HEK293 (cell line): ENCODE data around the gene FTL.
A peak's percentile ranks its signal among the peaks of the same experiment; 100 is the strongest.

Experiments used
- CTCF ChIA-PET: fragments of 350-600 bp; formaldehyde crosslinking; extraction: SDS; loops from one replicate; lab custom pipeline; 2021; ENCODE audit warnings: antibody characterized with exemption; lab: Yijun Ruan, JAX
- POLR2A ChIA-PET: fragments of 300-600 bp; formaldehyde crosslinking; extraction: SDS; loops from one replicate; lab custom pipeline; 2020; ENCODE audit warnings: antibody characterized with exemption, inconsistent platforms; lab: Yijun Ruan, JAX
- H3K27ac ChIP-seq: fragments of 200-500 bp; sonication (Bioruptor generic); 2 replicates; pipeline ENCODE4 v1.5.1; 2014; ENCODE audit warnings: low read depth, low read length, control low read depth, inconsistent platforms; ENCODE audit errors: extremely low read depth
- H3K36me3 ChIP-seq, 2 experiments: fragments of 200-500 bp in 1 of 2; sonication (Bioruptor generic) in 1 of 2; 1 replicate in 1 of 2; 2 replicates in 1 of 2; pipeline ENCODE4 v1.5.1; 2014 to 2017; ENCODE audit warnings: inconsistent platforms in 2 of 2, low read length in 2 of 2; ENCODE audit not compliant: control insufficient read depth in 2 of 2, insufficient read depth in 1 of 2
- H3K4me1 ChIP-seq: fragments of 200-500 bp; sonication (Bioruptor generic); 2 replicates; pipeline ENCODE4 v1.5.1; 2014; ENCODE audit warnings: mild to moderate bottlenecking, low read length, inconsistent platforms; ENCODE audit not compliant: control insufficient read depth, insufficient read depth
- H3K4me3 ChIP-seq: 2 replicates; pipeline ENCODE4 v1.5.1; 2011; ENCODE audit warnings: low read depth, mild to moderate bottlenecking, control low read depth, low read length, moderate library complexity
- H3K9me3 ChIP-seq: fragments of 200-500 bp; sonication (Bioruptor generic); 2 replicates; pipeline ENCODE4 v1.5.1; 2014; ENCODE audit warnings: low read depth, low read length, inconsistent platforms; ENCODE audit not compliant: control insufficient read depth, insufficient read depth
- BCL11B ChIP-seq: fragments of 450-650 bp; formaldehyde crosslinking; IDR thresholded peaks from 2 replicates; pipeline ENCODE4 v1.5.1; 2016; ENCODE audit warnings: low read depth, missing biosample characterization, missing genetic modification characterization
- KLF16 ChIP-seq: fragments of 450-650 bp; formaldehyde crosslinking; IDR thresholded peaks from 2 replicates; pipeline ENCODE4 v1.5.1; 2017; ENCODE audit warnings: missing biosample characterization, missing genetic modification characterization
- PRDM1 ChIP-seq: fragments of 450-650 bp; formaldehyde crosslinking; IDR thresholded peaks from 2 replicates; pipeline ENCODE4; 2016; ENCODE audit warnings: missing biosample characterization, missing genetic modification characterization
- WT1 ChIP-seq: fragments of 450-650 bp; formaldehyde crosslinking; IDR thresholded peaks from 2 replicates; pipeline ENCODE4 v1.5.1; 2016; ENCODE audit warnings: missing biosample characterization, missing genetic modification characterization
- ZBTB8A ChIP-seq: fragments of 450-650 bp; formaldehyde crosslinking; IDR thresholded peaks from 2 replicates; pipeline ENCODE4 v1.5.1; 2016; ENCODE audit warnings: missing biosample characterization, missing genetic modification characterization
- ZNF133 ChIP-seq: fragments of 450-650 bp; formaldehyde crosslinking; IDR thresholded peaks from 2 replicates; pipeline ENCODE4 v1.5.1; 2016; ENCODE audit warnings: missing biosample characterization, missing genetic modification characterization
- ZNF157 ChIP-seq: fragments of 450-650 bp; formaldehyde crosslinking; IDR thresholded peaks from 2 replicates; pipeline ENCODE4 v1.5.1; 2016; ENCODE audit warnings: missing biosample characterization, missing genetic modification characterization
- ZNF324 ChIP-seq: fragments of 450-650 bp; formaldehyde crosslinking; IDR thresholded peaks from 2 replicates; pipeline ENCODE4 v1.5.1; 2016; ENCODE audit warnings: missing biosample characterization, missing genetic modification characterization
- ZNF391 ChIP-seq: fragments of 450-650 bp; formaldehyde crosslinking; IDR thresholded peaks from 2 replicates; pipeline ENCODE4 v1.5.1; 2016; ENCODE audit warnings: low read depth, missing biosample characterization, missing genetic modification characterization, borderline replicate concordance
- ZNF521 ChIP-seq: fragments of 450-650 bp; formaldehyde crosslinking; IDR thresholded peaks from 2 replicates; pipeline ENCODE4 v1.5.1; 2017; ENCODE audit warnings: missing biosample characterization, mild to moderate bottlenecking, missing genetic modification characterization
- ZNF624 ChIP-seq: fragments of 450-650 bp; formaldehyde crosslinking; IDR thresholded peaks from 2 replicates; pipeline ENCODE4 v1.5.1; 2017; ENCODE audit warnings: missing biosample characterization, missing genetic modification characterization
- ZNF626 ChIP-seq: fragments of 450-650 bp; sonication (Bioruptor Pico); formaldehyde crosslinking; IDR thresholded peaks from 2 replicates; pipeline ENCODE4 v1.5.1; 2018; ENCODE audit warnings: missing biosample characterization, missing genetic modification characterization, inconsistent platforms
- ZNF658 ChIP-seq: fragments of 450-650 bp; formaldehyde crosslinking; IDR thresholded peaks from 2 replicates; pipeline ENCODE4; 2016; ENCODE audit warnings: missing biosample characterization, missing genetic modification characterization
- ZNF843 ChIP-seq: fragments of 450-650 bp; formaldehyde crosslinking; IDR thresholded peaks from 2 replicates; pipeline ENCODE4 v1.5.1; 2016; ENCODE audit warnings: missing biosample characterization, missing genetic modification characterization
- TF ChIP-seq, protein P1 (sequence below): fragments of 450-650 bp; formaldehyde crosslinking; IDR thresholded peaks from 2 replicates; pipeline ENCODE4 v1.5.1; 2016; ENCODE audit warnings: missing biosample characterization, missing genetic modification characterization
- TF ChIP-seq, protein P2 (sequence below): fragments of 450-650 bp; formaldehyde crosslinking; IDR thresholded peaks from 2 replicates; pipeline ENCODE4 v1.5.1; 2016; ENCODE audit warnings: missing biosample characterization, missing genetic modification characterization
- TF ChIP-seq, protein P3 (sequence below): fragments of 450-650 bp; formaldehyde crosslinking; IDR thresholded peaks from 2 replicates; pipeline ENCODE4 v1.5.1; 2016; ENCODE audit warnings: missing biosample characterization, missing genetic modification characterization
- TF ChIP-seq, protein P4 (sequence below): fragments of 450-650 bp; formaldehyde crosslinking; IDR thresholded peaks from 2 replicates; pipeline ENCODE4 v1.5.1; 2016; ENCODE audit warnings: missing biosample characterization, missing genetic modification characterization

Gene FTL

DNA sequence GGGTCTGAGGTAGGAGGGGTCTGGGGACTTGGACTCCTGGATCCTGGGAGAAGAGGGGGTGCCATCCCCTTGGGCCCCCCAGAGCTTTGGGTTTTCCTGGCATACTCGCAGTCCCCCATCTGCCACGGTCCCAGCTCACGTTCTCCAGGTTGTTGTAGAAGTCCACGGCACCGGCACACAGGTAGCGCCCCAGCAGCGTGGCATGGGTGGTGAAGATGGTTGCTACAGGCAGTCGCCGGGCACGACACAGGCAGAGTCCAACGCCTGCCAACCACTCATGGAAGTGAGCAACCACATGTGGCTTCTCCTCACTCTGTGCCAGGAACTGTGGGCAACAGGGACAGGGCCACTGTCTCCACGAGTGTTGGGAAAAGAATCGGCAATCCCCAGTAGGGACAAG is 20.6 kb downstream of the FTL start:
- H3K36me3 ChIP-seq: peaks cover 44 to 83% of the 10 kb centered on the region in 2 experiments; a peak in 2 of 3 replicates

DNA sequence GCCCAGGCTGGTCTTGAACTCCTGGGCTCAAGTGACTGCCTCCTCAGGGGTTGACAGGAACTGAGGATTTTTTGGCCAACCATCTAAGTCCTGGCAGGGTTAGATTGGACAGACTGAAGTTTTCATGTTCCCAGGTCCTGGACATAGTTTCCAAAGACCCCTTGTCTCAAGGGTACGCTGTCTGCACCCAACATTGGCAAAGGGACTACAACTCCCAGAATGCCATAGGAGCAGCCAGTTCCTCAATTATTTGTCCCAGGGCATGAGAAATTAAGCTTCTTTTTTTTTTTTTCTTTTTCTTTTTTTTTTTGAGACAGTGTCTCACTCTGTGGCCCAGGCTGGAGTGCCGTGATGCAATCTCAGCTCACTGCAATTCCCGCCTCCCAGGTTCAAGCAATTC is 21.1 kb downstream of the FTL start:
- H3K9me3 ChIP-seq: no peaks in the 10 kb centered on the region
- CTCF ChIA-PET: interaction anchor here (0.7 to 1.1 kb wide), 3 partner anchors 13 to 787 kb away, joined by 4 read pairs; no protein-coding TSS in a partner anchor
- peaks cover 44 to 87% of the 10 kb centered on the region in 2 experiments; a peak in 2 of 3 replicates for H3K36me3 ChIP-seq
- H3K27ac ChIP-seq: no peak overlapping the region
- no peak for TF ChIP-seq ZNF624
- no peak for TF ChIP-seq ZNF521 (tag by site-specific recombination)
- no peak for TF ChIP-seq ZNF626 (tag by site-specific recombination)
- TF ChIP-seq, protein P1, sequence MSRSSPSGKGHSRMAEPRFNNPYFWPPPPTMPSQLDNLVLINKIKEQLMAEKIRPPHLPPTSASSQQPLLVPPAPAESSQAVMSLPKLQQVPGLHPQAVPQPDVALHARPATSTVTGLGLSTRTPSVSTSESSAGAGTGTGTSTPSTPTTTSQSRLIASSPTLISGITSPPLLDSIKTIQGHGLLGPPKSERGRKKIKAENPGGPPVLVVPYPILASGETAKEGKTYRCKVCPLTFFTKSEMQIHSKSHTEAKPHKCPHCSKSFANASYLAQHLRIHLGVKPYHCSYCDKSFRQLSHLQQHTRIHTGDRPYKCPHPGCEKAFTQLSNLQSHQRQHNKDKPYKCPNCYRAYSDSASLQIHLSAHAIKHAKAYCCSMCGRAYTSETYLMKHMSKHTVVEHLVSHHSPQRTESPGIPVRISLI: 0 out of 2 replicates have a peak, but pooled peaks have one; percentile 19
- POLR2A ChIA-PET: interaction anchor here (0.6 to 1.2 kb wide), 2 partner anchors 10 to 20 kb away, joined by 3 to 9 read pairs; no protein-coding TSS in a partner anchor
- H3K4me1 ChIP-seq: no peaks in the 10 kb centered on the region
- no peak overlapping the region for H3K4me3 ChIP-seq

More for the DNA sequence above, 20.6 kb downstream of the FTL start:
- H3K4me1 ChIP-seq: no peaks in the 10 kb centered on the region
- ChIA-PET POLR2A (no interaction called here), CTCF (interaction anchor here (0.6 to 0.7 kb wide), 3 partner anchors 12 to 788 kb away, joined by 3 to 5 read pairs (median 4); no protein-coding TSS in a partner anchor)
- no peak overlapping the region for H3K27ac ChIP-seq
- no peak overlapping the region for H3K4me3 ChIP-seq
- no peaks in the 10 kb centered on the region for H3K9me3 ChIP-seq
- TF ChIP-seq, protein P2, sequence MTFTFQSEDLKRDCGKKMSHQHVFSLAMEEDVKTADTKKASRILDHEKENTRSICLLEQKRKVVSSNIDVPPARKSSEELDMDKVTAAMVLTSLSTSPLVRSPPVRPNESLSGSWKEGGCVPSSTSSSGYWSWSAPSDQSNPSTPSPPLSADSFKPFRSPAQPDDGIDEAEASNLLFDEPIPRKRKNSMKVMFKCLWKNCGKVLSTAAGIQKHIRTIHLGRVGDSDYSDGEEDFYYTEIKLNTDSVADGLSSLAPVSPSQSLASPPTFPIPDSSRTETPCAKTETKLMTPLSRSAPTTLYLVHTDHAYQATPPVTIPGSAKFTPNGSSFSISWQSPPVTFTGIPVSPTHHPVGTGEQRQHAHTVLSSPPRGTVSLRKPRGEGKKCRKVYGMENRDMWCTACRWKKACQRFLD (tag by site-specific recombination): no peak
- TF ChIP-seq ZNF391 (no peak), ZNF324 (tag by site-specific recombination) (no peak), ZNF658 (tag by site-specific recombination) (no peak), ZNF157 (tag by site-specific recombination) (no peak), WT1 (no peak), ZNF133 (tag by site-specific recombination) (no peak), BCL11B (tag by site-specific recombination) (no peak), KLF16 (tag by site-specific recombination) (no peak)

DNA sequence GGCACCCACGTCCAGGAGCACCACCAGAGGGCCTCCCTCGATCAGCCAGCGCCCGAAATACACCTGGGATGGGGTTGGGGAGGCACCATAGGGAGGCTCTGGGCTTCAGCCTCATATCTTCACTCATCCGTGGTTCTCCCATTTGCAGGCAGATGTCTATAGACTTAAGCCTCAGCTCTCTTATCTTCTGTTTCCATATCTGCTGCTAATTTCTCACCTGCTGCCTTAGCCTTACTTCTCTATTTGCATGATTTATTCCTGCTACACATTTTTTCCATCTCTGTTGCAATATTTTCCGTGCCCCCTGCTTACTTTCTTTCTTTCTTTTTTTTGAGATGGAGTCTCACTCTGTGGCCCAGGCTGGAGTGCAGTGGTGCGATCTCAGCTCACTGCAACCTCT is 22.2 kb downstream of the FTL start:
- TF ChIP-seq ZNF843 (tag by site-specific recombination): no peak
- no peak for TF ChIP-seq PRDM1 (tag by site-specific recombination)
- TF ChIP-seq ZBTB8A (tag by site-specific recombination): no peak
- TF ChIP-seq, protein P3, sequence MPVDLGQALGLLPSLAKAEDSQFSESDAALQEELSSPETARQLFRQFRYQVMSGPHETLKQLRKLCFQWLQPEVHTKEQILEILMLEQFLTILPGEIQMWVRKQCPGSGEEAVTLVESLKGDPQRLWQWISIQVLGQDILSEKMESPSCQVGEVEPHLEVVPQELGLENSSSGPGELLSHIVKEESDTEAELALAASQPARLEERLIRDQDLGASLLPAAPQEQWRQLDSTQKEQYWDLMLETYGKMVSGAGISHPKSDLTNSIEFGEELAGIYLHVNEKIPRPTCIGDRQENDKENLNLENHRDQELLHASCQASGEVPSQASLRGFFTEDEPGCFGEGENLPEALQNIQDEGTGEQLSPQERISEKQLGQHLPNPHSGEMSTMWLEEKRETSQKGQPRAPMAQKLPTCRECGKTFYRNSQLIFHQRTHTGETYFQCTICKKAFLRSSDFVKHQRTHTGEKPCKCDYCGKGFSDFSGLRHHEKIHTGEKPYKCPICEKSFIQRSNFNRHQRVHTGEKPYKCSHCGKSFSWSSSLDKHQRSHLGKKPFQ (tag by site-specific recombination): no peak
- no peak for TF ChIP-seq ZNF324 (tag by site-specific recombination)
- TF ChIP-seq, protein P4, sequence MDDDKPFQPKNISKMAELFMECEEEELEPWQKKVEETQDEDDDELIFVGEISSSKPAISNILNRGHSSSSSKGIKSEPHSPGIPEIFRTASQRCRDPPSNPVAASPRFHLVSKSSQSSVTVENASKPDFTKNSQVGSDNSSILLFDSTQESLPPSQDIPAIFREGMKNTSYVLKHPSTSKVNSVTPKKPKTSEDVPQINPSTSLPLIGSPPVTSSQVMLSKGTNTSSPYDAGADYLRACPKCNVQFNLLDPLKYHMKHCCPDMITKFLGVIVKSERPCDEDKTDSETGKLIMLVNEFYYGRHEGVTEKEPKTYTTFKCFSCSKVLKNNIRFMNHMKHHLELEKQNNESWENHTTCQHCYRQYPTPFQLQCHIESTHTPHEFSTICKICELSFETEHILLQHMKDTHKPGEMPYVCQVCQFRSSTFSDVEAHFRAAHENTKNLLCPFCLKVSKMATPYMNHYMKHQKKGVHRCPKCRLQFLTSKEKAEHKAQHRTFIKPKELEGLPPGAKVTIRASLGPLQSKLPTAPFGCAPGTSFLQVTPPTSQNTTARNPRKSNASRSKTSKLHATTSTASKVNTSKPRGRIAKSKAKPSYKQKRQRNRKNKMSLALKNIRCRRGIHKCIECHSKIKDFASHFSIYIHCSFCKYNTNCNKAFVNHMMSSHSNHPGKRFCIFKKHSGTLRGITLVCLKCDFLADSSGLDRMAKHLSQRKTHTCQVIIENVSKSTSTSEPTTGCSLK (tag by site-specific recombination): no peak
- CTCF ChIA-PET: interaction anchor here (0.6 to 1.1 kb wide), 6 partner anchors 9 to 246 kb away, joined by 3 to 5 read pairs (median 4); partner anchors contain the start of gene NUCB1
- Histone ChIP-seq H3K9me3 (no peaks in the 10 kb centered on the region), H3K27ac (no peak overlapping the region), H3K36me3 (peaks cover 38 to 76% of the 10 kb centered on the region in 2 experiments; a peak in 2 of 3 replicates), H3K4me3 (no peak overlapping the region), H3K4me1 (peaks cover 5% of the 10 kb centered on the region; the same call in 1 of the 2 replicates)
- POLR2A ChIA-PET: interaction anchor here (0.7 to 1.2 kb wide), 3 partner anchors 8 to 238 kb away, joined by 3 read pairs; no protein-coding TSS in a partner anchor
